Activated naive CD4-positive, alpha-beta T cell treated with anti-CD3 and anti-CD28 coated beads, Interleukin-2, amount 10 ng/mL, durations not matched to agents 7 days and 5 days (primary cell): ENCODE measurements around the gene ANKS4B.
"Not testable (repeated sequence)": the region's sequence is repeated elsewhere in the genome, so short reads cannot be mapped to it uniquely, and the experiment has no call there.

Experiments
- CTCF ChIA-PET: fragments of 350-600 bp; sonication (Branson Sonifier 250); formaldehyde crosslinking; loops from one replicate; lab custom pipeline; 2021; ENCODE audit warnings: antibody characterized with exemption; lab: Charles Lee
- DNase-seq: peaks from one replicate; pipeline ENCODE4 v3.0.0-alpha.2; 2020
- H3K27ac Mint-ChIP-seq: one replicate; pipeline ENCODE4 v1.8.0; 2021; ENCODE audit warnings: mild to moderate bottlenecking, moderate library complexity, mixed read lengths
- H3K27me3 Mint-ChIP-seq: one replicate; pipeline ENCODE4 v1.8.0; 2021; ENCODE audit warnings: mild to moderate bottlenecking, mixed read lengths
- H3K36me3 Mint-ChIP-seq: one replicate; pipeline ENCODE4 v1.8.0; 2021; ENCODE audit warnings: mixed read lengths
- H3K4me1 Mint-ChIP-seq: one replicate; pipeline ENCODE4 v1.8.0; 2021; ENCODE audit warnings: mixed read lengths
- H3K4me3 Mint-ChIP-seq: one replicate; pipeline ENCODE4 v1.8.0; 2021; ENCODE audit warnings: mild to moderate bottlenecking, moderate library complexity, mixed read lengths
- H3K9me3 Mint-ChIP-seq: one replicate; pipeline ENCODE4 v1.8.0; 2021; ENCODE audit warnings: mixed read lengths

Gene ANKS4B

GRCh38 chr16:21228361-21228872 is 5.1 kb upstream of the ANKS4B start:
- Mint-ChIP-seq H3K4me3 (no peak overlapping the region), H3K27me3 (peaks cover 26% of the 10 kb centered on the region), H3K9me3 (no peaks in the 10 kb centered on the region), H3K36me3 (no peaks in the 10 kb centered on the region), H3K27ac (no peak overlapping the region), H3K4me1 (peaks cover 21% of the 10 kb centered on the region)
- DNase-seq, result no peak
- CTCF ChIA-PET, result interaction anchor here (0.7 kb wide), 1 partner anchor 9 kb away, joined by 3 read pairs; no protein-coding TSS in a partner anchor

- Mint-ChIP-seq H3K4me3 (no peak overlapping the region), H3K36me3 (no peaks in the 10 kb centered on the region), H3K4me1 (no peaks in the 10 kb centered on the region), H3K9me3 (no peaks in the 10 kb centered on the region), H3K27ac (no peak overlapping the region), H3K27me3 (peaks cover 38% of the 10 kb centered on the region)
- CTCF ChIA-PET, result interaction anchor here (0.6 kb wide), 1 partner anchor 1453 kb away, joined by 3 read pairs; no protein-coding TSS in a partner anchor
- no peak for DNase-seq
These were observed 416 bp upstream of the ANKS4B start for GRCh38 chr16:21233045-21233520.

GRCh38 chr16:21235199-21235585 is 1.7 kb downstream of the ANKS4B start:
- H3K9me3 Mint-ChIP-seq, result no peaks in the 10 kb centered on the region
- no peaks in the 10 kb centered on the region for H3K36me3 Mint-ChIP-seq
- peaks cover 27% of the 10 kb centered on the region for H3K27me3 Mint-ChIP-seq
- no peaks in the 10 kb centered on the region for H3K4me1 Mint-ChIP-seq
- CTCF ChIA-PET, result no interaction called here
- no peak for DNase-seq
- H3K27ac Mint-ChIP-seq, result no peak overlapping the region
- no peak overlapping the region for H3K4me3 Mint-ChIP-seq

DNA sequence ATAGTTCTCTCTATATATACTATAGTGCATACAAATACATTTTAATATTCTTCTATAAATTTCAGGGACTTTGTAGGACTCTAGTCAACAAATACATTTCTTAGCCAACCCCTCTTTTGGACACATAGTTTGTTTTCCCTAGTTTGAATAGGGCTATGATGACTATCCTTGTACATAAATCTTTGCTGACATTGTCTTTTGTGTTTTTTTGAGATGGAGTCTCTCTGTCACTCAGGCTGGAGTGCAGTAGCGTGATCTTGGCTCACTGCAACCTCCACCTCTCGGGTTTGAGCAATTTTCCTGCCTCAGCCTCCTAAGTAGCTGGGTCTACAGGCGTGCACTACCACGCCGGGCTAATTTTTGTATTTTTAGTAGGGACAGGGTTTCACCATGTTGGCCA is 3.3 kb downstream of the ANKS4B start:
- CTCF ChIA-PET, result no interaction called here
- H3K36me3 Mint-ChIP-seq, result no peaks in the 10 kb centered on the region
- H3K27me3 Mint-ChIP-seq, result peaks cover 21% of the 10 kb centered on the region
- H3K4me1 Mint-ChIP-seq, result no peaks in the 10 kb centered on the region
- DNase-seq, result no peak
- no peaks in the 10 kb centered on the region for H3K9me3 Mint-ChIP-seq
- H3K4me3 Mint-ChIP-seq, result no peak overlapping the region
- H3K27ac Mint-ChIP-seq, result no peak overlapping the region

GRCh38 chr16:21239646-21240045 is 6.1 kb downstream of the ANKS4B start:
- Mint-ChIP-seq H3K36me3 (no peaks in the 10 kb centered on the region), H3K4me3 (no peak overlapping the region), H3K4me1 (no peaks in the 10 kb centered on the region), H3K27me3 (peaks cover 28% of the 10 kb centered on the region), H3K27ac (no peak overlapping the region), H3K9me3 (no peaks in the 10 kb centered on the region)
- CTCF ChIA-PET, result no interaction called here
- no peak for DNase-seq

DNA sequence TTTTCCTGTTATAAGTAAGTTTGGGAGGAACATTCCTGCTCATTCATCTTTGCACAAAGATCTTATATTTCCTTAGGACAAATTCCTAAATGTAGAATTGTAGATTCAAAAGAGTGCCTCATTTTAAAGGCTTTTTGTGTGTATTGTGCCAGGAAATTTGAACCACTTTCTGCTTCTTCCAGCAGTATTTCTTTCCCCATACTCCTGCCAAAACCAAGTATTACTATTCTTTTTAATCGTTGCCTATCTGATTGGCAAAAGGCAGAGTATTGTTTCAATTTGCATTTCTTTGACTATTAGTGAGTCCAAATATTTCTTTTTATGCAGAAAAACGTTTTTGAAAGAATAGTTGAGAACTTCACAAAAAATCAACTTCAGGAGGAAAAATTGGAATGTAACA is 9.3 kb downstream of the ANKS4B start:
- Mint-ChIP-seq H3K9me3 (no peaks in the 10 kb centered on the region), H3K36me3 (no peaks in the 10 kb centered on the region), H3K27me3 (peaks cover 29% of the 10 kb centered on the region), H3K27ac (no peak overlapping the region), H3K4me3 (no peak overlapping the region), H3K4me1 (no peaks in the 10 kb centered on the region)
- DNase-seq, result no peak
- CTCF ChIA-PET, result no interaction called here

- DNase-seq, result no peak
- Mint-ChIP-seq H3K9me3 (no peaks in the 10 kb centered on the region), H3K27me3 (peaks cover 39% of the 10 kb centered on the region), H3K27ac (no peak overlapping the region), H3K4me3 (no peak overlapping the region), H3K4me1 (no peaks in the 10 kb centered on the region), H3K36me3 (no peaks in the 10 kb centered on the region)
- CTCF ChIA-PET, result no interaction called here
These were observed 11.2 kb downstream of the ANKS4B start for GRCh38 chr16:21244518-21245215.

- CTCF ChIA-PET, H3K4me1 Mint-ChIP-seq, DNase-seq, H3K27ac Mint-ChIP-seq, H3K9me3 Mint-ChIP-seq, H3K4me3 Mint-ChIP-seq, H3K36me3 Mint-ChIP-seq: not testable (repeated sequence)
- H3K27me3 Mint-ChIP-seq, result peaks cover 53% of the 10 kb centered on the region
These were observed 14.7 kb downstream of the ANKS4B start for GRCh38 chr16:21248179-21248578.

DNA sequence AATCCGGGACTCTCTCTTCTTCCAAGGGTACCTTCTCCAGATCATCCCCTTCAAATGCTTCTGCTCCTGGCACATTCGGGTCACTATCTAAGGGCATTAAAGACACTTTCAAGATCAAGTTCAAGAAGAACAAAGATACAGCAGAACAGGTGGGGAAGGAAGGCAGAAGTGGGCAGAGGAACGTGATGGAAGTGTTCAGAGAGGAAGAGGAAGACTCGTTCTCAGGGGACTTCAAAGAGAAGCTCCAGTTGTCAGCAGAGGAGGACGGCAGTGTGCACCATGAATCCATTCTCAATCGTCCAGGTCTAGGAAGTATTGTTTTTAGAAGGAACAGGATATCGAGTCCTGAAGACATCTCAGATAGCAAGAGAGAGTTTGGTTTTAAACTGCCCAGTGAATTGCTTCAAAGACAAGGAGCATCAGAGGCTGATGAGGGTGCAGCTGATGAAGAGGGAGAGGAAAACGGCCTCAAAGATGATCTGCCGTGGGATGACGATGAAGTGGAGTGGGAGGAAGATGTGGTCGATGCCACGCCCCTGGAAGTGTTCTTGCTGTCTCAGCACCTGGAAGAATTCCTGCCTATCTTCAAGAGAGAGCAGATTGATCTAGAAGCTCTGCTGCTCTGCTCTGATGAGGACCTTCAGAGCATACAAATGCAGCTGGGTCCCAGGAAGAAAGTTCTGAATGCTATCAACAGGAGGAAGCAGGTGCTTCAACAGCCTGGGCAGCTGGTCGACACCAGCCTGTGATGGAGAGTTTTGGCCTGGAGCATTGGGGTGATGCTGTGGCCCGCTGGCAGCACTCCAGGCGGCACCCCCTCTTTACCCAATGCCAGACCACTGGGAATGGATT is 16.8 kb downstream of the ANKS4B start:
- no peak overlapping the region for H3K4me3 Mint-ChIP-seq

DNA sequence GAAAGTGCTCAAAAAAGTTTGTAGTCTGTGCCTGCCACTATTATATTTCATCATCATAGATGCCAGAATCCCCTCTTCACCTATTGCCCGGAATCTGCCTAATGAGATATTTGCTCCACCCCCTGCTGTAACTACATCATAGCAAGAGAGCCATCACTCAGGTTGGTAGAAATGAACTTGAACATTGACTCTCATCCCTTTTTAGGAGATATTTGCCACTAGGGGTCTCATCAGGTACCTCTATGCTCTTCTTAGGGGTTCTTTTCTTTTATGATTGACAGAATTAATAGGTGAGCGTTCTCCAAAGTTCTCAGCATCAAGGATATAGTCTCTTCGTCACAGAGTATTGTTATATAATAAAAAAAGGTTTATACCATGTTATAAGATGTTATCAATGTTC is 20.0 kb downstream of the ANKS4B start:
- H3K4me3 Mint-ChIP-seq, result no peak overlapping the region
- no peaks in the 10 kb centered on the region for H3K4me1 Mint-ChIP-seq
- no peaks in the 10 kb centered on the region for H3K9me3 Mint-ChIP-seq
- CTCF ChIA-PET, result interaction anchor here (0.6 kb wide), 1 partner anchor 1083 kb away, joined by 3 read pairs; no protein-coding TSS in a partner anchor
- DNase-seq, result no peak
- H3K36me3 Mint-ChIP-seq, result no peaks in the 10 kb centered on the region
- no peak overlapping the region for H3K27ac Mint-ChIP-seq
- H3K27me3 Mint-ChIP-seq, result peaks cover 22% of the 10 kb centered on the region

More for the DNA sequence above, 16.8 kb downstream of the ANKS4B start:
- Mint-ChIP-seq H3K36me3 (no peaks in the 10 kb centered on the region), H3K27me3 (peaks cover 35% of the 10 kb centered on the region), H3K9me3 (no peaks in the 10 kb centered on the region), H3K4me1 (no peaks in the 10 kb centered on the region), H3K27ac (no peak overlapping the region)
- CTCF ChIA-PET, result no interaction called here
- no peak for DNase-seq

DNA sequence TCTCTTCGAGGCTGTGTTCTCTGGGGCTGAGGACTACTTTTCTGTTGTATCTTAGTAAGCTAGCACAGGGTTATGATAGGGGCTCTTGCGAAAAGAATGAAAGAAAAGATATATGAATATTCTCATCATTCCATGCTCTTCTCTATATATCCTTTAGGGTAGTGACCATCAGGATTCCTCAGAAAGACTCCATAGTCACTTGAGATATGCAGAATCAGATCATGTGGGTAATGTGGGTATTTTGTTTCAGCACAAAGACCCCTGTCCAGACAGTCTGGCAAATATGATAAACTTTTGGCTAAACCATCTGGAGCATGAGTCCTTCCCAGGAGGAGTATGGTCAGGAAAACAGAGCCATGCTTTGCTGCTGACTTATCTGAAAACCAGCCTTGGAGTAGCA is 23.1 kb downstream of the ANKS4B start:
- no peaks in the 10 kb centered on the region for H3K9me3 Mint-ChIP-seq
- H3K36me3 Mint-ChIP-seq, result no peaks in the 10 kb centered on the region
- no peak overlapping the region for H3K4me3 Mint-ChIP-seq
- peaks cover 5% of the 10 kb centered on the region for H3K27me3 Mint-ChIP-seq
- H3K27ac Mint-ChIP-seq, result no peak overlapping the region
- CTCF ChIA-PET, result no interaction called here
- H3K4me1 Mint-ChIP-seq, result no peaks in the 10 kb centered on the region
- DNase-seq, result no peak

DNA sequence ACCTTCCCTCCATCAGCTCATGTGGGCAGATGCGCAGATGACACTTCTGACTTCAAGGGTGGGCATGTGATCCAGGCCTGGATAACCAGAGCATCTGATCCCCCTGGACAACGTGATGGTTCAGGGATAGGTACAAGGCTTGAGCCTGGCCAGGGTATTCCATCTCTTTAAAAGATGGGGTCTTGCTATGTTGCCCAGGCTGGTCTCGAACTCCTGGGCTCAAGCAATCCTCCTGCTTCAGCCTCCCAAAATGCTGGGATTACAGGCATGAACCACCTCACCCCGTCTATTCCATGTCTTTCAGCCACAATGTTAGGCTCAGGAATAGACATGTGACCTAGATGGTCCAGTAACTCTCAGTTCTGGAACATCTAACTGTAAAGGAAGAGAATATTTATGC is 23.8 kb downstream of the ANKS4B start:
- DNase-seq, result no peak
- Mint-ChIP-seq H3K4me3 (no peak overlapping the region), H3K27me3 (peaks cover 1% of the 10 kb centered on the region), H3K9me3 (no peaks in the 10 kb centered on the region), H3K4me1 (no peaks in the 10 kb centered on the region), H3K27ac (no peak overlapping the region), H3K36me3 (no peaks in the 10 kb centered on the region)
- CTCF ChIA-PET, result no interaction called here

- Mint-ChIP-seq H3K27me3 (peaks cover 4% of the 10 kb centered on the region), H3K4me1 (no peaks in the 10 kb centered on the region), H3K9me3 (no peaks in the 10 kb centered on the region), H3K4me3 (no peak overlapping the region), H3K27ac (no peak overlapping the region), H3K36me3 (no peaks in the 10 kb centered on the region)
- CTCF ChIA-PET, result no interaction called here
- DNase-seq, result no peak
These were observed 27.6 kb downstream of the ANKS4B start for GRCh38 chr16:21260870-21261791.
